ENCODE measurements around the gene CDK2AP2.

DNA sequence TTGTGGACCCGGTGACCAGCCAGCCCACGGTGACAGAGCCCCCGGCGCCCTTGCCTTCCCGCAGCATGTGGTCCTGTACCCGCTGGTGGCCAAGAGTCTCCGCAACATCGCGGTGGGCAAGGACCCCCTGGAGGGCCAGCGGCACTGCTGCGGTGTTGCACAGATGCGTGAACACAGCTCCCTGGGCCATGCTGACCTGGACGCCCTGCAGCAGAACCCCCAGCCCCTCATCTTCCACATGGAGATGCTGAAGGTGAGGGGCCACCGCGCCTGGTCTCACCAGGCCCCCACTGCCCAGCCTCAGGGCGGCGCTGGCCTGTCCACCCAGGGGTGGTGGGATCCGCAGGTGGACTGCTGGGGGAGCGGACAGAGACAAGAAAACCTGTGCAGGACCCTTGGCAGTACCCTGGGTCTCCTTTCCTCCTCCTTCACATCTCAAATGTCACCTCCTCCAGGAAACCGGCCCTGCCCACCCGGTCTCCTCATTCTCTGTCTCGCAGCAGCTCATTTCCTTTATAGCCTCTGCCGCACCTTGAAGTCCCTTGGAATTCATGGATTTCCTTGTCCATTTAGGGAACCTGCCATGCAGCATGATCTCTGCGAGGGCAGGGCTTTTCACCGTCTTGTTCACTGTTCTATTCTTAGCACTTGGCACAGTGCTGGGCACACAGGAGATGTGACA, 18.6 kb downstream of the CDK2AP2 start:
- TF ChIP-seq, protein P1, sequence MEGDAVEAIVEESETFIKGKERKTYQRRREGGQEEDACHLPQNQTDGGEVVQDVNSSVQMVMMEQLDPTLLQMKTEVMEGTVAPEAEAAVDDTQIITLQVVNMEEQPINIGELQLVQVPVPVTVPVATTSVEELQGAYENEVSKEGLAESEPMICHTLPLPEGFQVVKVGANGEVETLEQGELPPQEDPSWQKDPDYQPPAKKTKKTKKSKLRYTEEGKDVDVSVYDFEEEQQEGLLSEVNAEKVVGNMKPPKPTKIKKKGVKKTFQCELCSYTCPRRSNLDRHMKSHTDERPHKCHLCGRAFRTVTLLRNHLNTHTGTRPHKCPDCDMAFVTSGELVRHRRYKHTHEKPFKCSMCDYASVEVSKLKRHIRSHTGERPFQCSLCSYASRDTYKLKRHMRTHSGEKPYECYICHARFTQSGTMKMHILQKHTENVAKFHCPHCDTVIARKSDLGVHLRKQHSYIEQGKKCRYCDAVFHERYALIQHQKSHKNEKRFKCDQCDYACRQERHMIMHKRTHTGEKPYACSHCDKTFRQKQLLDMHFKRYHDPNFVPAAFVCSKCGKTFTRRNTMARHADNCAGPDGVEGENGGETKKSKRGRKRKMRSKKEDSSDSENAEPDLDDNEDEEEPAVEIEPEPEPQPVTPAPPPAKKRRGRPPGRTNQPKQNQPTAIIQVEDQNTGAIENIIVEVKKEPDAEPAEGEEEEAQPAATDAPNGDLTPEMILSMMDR (IDR thresholded peaks at IDR 0.05) = no peak
- TF ChIP-seq POLR2A (IDR thresholded peaks at IDR 0.05) = no peak
